DMS114 treated with DMSO at 0.1 percent for 48 hours (cell line): ENCODE measurements around the gene DHRSX.
"Not testable (repeated sequence)": the region's sequence is repeated elsewhere in the genome, so short reads cannot be mapped to it uniquely, and the experiment has no call there.

Experiments used
- DNase-seq: peaks from one replicate; lab custom pipeline; 2025; ENCODE audit not compliant: unreplicated experiment; lab: John Stamatoyannopoulos, UW

The DHRSX gene

DNA sequence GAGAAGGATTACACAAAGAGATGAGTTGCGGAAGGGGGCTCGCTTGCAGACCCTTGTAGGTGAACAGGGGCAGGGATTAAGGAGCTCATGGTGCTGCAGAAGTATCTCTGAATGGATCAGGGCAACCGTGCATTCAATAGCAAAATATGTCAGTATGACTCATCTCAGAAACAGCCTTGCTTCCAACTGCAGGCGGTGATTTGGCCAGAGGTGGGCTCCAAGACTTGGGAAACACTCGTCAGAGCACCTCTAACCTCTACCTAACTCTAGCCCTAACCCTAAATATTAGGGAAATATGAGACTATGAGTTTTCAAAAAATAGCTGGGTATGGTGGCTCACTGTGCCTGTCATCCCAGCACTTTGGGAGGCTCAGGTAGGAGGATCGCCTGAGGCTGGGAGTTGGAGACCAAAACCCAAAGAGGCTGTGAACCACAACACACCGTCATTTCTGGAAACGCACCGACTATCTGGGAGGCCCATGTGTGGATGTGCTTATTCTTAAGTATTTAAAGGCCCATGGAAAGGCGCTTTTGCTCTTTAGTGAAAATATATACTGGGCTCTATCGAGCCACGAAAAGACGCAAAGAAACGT is 102.6 kb downstream of the DHRSX start:
- no peak for DNase-seq

DNA sequence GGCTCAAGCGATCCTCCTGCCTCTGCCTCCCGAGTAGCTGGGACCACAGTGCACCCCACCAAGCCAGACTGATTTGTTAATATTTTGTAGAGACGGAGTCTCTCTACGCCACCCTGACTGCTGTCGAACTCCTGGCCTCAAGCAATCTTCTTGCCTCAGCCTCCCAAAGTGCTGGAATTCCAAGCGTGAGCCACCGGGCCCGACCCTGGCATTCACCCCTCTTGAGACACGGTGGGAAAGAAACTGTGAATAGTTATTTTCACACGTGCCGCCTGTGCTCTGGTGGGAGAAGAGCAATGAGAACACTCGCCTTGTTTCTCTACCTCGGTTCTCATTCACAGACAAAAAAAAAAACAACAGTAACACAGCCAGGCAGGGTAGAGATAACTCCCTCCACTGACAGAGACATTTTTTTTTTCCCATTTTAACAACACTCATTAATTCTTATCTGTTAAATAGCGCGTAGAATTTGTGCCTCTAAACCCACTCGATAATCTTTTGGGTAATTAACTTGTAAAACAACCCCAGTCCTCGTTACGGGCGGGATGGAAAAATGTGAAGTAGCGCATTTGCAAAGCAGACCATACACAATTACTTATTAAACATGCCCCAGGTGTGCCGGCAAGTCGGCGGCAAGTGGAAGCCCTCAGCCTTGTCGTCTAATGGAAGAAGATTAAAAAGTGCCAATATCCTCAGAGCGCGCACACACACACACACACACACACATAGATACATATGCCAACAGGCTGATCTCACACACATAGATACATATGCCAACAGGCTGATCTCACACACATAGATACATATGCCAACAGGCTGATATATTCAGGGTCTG is 103.3 kb downstream of the DHRSX start:
- no peak for DNase-seq

DNA sequence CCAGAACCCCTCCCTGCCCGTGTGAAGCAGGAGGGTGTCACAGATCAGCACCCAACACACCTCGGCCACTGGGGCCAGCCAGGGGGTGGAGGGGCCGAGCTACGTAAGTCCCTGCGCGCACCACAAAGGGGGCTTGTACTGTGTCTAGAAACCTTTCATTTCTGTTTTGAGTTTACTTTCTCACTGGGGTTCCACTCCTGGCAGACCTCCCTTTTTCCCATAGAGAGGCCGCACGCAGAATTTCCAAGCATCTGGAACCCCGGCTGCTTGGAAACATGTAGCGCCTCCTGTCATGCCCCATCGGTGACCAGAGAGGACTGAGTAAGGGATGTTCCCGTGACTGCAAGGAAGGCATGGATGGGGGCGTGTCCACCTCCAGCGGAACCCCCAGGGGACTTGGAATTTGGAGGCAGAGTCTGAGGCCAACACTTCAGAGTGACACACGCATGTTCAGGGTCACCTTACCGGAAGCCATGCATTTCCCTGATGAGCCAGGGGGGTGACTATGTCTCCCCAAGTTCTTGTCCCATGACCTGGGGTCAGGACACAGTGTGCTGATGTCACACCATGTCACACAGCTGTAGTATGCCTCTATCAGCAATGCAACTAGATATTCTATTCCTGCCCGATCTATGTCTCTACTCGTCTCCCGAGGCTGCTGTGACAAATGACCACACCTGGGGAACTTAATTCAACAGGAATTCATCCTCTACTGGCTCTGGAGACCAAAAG is 105.3 kb downstream of the DHRSX start:
- DNase-seq: no peak

DNA sequence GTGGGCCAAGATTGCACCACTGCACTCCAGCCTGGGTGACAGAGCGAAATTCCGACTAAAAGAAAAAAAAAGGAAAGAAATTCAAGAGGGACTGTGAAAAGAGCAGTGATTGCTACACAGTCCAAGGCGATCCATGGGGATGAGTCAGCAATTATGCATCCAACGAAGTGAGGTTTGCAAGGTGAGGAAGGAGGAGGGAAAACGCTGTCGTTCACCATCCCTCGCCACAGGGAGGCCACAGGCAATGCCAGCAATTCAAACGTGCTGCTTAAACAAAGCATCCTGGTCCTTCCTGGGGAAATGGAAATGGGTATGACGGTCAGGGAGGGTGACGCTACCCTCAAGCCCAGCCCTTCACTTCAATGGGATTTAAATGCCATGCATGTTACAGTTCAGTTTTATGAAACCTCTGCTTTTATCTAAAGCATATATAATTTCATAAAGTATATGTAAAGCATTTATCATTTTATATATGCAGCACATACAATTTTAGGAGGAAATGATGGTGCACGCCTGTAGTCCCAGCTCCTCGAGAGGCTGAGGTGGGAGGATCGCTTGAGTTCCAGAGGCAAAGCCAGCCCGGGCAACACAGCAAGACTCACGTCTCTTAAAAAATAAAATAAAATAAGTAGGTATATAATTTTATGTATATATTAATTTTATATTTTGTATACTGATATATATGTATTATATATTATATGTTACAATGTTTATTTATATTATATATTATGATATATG is 108.7 kb downstream of the DHRSX start:
- no peak for DNase-seq

DNA sequence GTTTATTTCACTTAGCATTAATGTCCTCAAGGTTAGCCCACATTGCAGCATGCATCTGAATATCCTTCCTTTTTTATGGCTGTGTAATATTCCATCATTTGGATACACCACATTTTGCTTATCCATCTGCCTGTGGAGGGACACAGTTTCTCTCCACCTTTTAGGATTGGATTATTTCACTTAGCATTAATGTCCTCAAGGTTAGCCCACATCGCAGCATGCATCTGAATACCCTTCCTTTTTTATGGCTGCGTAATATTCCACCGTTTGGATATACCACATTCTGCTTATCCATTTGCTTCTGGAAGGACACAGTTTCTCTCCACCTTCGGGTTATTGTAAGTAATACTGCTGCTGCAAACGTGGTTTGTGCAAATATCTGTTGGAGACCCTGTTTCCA is 110.0 kb downstream of the DHRSX start:
- no peak for DNase-seq

DNA sequence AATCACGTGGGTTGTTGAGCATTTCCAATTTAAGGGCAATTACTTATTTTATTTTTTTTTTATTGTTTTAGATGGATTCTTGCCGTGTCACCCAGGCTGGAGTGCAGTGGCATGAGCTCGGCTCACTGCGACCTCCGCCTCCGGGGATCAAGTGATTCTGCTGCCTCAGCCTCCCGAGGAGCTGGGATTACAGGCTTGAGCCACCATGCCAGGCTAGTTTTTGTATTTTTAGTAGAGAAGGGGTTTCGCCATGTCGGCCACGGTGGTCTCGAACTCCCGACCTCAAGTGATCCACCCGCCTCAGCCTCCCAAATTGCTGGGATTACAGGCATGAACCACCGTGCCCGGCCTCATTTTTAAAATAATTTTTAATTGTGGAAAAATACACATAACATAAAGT is 111.0 kb downstream of the DHRSX start:
- DNase-seq: not testable (repeated sequence)

DNA sequence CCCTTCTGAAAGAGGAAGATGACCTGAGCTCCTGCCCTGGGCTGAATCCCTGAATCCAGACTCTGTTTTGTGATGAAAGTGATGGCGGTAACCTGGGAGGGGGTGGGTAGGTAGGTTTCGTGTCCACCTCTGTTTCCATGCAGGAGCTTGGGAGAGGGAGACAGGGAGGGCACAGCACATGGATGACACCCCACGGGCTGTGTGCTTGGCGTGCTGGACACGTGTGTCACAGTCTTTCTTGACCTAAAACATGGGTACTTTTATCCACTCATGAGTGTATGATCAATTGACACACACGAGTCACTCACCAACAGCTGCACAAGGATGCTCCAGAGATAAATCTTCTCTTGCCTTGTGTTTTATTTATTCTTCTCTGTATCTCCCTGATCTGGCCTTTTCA is 111.5 kb downstream of the DHRSX start:
- no peak for DNase-seq

DNA sequence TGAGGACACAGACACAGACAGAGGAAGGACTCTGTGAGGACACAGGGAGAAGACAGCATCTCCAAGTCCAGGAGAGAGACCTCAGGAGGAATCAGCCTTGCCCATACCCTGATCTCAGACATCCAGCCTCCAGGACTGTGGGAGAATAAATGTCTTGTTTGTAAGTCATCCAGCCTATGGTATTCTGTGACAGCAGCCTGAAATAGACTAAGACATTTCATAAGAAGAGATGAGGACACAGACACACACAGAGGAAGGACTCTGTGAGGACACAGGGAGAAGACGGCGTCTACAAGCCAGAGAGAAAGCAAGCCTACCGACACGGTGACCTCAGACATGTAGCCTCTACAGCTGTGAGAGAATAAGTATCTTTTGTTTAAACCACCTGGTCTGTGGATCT is 112.1 kb downstream of the DHRSX start:
- DNase-seq: no peak

DNA sequence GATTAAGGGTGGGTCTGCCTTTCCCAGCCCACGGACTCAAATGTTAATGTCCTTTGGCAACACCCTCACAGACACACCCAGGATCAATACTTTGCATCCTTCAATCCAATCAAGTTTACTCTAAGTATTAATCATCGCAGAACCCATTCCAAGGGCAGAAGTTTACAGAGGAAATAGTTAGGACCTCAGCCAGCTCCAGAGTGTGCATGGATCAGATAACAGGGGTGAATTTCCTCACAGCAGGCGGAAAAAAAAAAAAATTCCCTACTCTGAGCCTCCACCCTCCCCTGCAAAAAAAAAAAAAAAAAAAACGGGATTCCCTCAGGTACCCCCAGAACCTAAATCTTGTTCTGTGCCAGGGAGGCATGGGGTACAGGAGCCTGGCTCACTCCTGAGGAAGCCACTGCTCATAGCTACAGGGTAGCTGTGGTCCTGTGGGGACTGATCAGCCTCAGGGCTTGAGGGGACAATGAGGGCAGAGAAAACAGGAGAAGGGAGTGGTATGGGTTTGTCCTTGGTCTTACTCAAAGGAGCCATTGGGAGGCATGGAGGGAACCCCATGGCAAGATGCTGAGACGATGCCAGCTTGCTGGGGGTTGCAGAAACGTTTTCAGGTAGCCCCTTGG is 113.0 kb downstream of the DHRSX start:
- no peak for DNase-seq

DNA sequence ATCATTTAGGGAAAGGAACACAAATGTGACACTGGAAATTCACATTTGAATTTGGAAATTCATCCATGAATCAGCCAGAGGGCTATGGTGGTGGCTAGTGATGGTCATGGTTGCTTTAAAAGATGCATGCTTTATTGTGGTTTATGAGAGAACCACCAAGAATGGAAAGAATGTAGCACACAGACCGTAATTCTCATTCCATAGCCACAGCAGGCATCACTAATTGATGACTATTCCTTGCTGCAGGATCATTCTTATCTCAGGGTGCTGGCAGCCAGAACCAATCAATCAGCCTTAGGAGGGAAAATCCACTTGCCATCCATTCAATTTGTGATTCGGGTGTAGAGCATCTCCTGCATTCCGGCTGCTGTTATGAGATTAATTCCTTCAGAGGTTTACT is 115.6 kb downstream of the DHRSX start:
- no peak for DNase-seq

DNA sequence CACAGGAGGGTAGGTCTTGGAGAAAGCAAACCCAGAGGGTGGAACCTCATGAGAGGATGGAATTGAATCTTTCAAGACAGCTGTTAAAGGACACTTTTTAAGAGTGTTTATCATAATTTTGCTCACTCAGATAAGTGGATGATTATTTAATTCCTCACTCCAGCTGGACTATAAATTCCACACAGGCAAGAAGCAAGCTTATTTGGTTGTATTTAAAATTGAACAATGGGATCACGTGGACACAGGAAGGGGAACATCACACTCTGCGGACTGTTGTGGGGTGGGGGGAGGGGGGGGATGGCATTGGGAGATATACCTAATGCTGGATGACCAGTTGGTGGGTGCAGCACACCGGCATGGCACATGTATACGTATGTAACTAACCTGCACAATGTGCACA is 116.3 kb downstream of the DHRSX start:
- no peak for DNase-seq

DNA sequence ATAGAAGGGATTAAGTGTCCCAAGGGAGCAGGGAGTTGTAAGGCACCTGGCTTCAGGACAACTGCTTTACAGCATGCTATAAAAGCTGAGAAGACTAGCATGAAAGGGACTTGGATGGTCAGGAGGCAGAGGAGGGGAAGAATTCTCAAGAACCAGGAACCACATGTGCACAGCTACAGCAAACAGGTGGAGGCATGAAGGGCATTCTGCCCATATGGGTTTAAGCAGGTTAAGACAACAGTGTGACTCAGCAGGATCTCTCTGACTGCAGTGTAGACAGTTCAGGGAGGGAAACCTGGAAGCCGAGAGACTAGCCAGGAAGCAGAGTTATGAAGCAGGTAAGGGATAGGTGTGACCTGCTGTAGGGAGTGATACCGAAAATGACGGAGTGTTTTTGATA is 117.0 kb downstream of the DHRSX start:
- no peak for DNase-seq

DNA sequence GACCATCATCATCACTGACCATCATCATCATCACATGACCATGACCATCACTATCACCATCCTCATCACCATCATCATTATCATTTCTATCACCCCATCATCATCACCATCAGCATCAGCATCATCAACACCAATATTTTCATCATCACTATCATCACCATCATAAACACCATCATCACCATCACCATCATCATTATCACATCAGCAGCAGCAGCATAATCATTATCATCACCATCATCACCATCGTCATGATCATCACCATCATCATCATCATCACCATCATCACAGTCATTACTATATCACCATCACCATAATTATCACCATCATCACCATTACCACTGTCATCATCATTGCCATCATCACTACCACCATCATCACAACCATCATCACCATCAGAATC is 117.6 kb downstream of the DHRSX start:
- no peak for DNase-seq

DNA sequence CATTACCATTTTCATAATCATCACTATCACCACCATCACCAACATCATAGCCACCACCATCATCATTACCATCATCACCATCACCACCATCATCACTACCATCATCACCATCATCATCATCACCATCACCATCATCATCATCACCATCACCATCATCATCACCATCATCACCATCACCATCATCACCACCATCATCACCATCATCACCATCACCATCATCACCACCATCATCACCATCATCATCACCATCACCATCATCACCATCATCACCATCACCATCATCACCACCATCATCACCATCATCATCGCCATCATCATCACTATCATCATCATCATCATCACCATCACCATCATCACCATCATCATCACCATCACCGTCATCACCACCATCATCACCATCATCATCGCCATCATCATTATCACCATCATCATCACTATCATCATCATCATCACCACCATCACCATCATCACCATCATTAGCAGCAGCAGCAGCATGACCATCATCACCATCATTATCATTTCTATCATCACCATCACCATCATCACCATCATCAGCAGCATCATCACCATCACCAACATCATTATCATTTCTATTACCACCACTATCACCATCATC is 118.2 kb downstream of the DHRSX start:
- DNase-seq: not testable (repeated sequence)

DNA sequence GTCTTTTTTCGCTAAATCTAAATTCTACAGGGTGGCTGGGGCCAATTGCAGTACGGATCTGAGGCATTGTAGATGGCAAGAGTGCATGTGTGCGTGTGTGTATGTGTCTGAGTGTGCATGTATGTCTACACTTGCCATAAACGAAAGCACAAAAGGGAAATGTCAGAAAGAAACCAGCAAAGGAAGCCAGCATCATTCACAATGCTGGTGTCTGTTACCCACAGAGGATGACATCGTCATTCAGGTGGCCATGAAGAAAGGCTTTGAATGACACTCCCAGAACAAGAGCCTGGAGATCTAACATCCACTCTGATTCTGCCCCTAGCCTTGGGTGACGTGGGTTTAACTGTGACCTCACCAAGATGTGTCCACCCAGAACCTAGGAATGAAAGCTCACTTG is 124.6 kb downstream of the DHRSX start:
- no peak for DNase-seq

DNA sequence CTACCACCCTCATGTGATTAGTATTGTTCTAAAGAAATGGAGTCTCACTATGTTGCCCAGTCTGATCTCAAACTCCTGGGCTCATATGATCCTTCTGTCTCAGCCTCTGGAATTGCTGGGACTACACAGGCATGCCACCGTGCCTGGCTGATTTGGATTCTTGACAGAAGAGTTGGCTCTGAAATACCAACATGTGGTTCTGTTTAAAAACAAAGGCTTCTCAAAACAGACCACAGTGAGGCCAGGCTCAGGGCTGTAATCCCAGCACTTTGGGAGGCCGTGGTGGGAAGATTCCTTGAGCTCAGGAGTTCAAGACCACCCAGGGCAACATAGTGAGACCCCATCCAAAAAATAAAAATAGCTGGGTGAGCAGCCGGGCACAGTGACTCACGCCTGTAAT is 126.7 kb downstream of the DHRSX start:
- no peak for DNase-seq

DNA sequence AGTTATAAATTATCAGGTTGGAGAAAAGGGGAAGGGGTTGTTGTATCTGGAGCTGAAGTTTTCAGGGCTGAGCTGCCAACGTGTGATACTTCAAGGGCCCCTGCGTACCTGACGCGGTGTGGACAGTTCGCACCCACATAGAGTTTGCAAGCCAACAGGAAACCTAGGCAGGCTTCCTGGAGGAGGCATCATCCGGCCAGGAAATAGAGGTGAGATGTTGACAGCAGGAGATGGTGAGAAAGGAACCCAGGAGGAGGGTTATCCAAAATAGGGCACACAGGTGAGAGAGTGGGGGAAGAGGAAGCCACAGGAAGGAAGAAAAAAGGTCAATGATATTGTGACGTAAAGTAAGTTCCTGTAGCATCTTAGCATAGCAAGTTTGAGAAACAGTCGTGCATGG is 127.2 kb downstream of the DHRSX start:
- no peak for DNase-seq

DNA sequence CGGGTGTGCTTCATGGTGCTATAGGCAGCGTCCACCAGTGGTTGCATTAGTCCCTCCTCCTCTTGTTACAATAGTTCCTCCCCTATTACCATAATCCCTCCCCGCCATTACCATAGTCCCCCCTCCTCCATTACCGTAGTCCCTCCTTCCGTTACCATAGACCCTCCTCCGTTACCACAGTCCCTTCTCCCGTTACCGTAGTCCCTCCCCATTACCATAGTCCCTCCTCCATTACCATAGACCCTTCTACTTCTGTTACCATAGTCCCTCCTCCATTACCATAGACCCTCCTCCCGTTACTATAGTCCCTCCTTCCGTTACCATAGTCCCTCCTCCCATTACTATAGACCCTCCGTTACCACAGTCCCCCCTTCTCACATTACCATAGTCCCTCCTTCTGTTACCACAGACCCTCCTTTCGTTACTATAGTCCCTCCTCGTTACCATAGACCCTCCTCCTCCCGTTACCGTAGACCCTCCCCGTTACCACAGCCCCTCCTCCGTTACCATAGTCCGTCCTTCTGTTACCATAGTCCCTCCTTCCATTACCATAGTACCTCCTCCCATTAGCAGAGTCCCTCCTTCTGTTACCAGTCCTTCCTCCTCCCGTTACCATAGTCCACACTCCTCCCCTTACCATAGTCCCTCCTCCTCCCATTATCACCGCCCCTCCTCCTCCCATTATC is 129.6 kb downstream of the DHRSX start:
- DNase-seq: no peak

DNA sequence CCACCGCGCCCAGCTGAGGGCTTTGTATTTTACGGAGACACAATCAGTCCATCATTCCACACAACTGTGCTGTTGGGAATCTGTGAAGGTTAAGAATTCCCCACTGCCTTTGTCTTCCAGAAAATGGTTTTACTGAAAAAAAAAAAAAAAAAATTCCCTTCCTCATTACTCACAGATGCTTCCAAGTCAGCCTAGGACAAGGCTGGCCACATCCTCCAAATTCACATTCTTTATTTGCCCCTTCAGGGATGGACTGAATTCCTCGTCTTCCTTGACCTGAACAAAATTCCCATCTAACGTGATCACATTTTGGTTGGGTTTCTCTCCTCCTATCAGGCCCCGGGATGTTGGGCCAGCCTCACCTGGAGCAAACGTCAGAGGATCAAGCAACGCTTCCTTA is 130.3 kb downstream of the DHRSX start:
- no peak for DNase-seq

DNA sequence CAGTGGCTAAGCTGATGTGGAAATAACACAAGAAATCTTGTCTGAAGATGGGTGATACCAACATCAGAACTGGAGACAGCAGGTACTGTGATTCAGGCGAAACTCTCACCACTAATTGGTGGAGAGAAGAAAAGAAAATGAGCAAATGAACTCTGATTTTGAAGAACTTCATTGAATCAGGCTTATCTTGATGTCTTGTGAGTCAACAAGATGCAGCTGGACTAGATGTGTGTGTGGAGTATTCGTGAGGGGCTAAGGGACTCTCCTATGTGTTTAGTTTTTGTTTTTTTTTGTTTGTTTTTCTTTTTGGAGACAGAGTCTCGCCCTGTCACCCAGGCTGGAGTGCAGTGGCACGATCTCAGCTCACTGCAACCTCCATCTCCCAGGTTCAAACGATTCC is 131.6 kb downstream of the DHRSX start:
- DNase-seq: no peak
